Neural progenitor cell (in vitro differentiated cells): ENCODE measurements around the gene RCSD1. TPM values are rescaled to one million over a fixed set of nuclear protein-coding genes. Genes with fewer than 3 reads are reported as not detected.

Source experiments
- DNase-seq: peaks from one replicate; pipeline ENCODE4 v3.0.0-alpha.2; 2016; ENCODE audit warnings: low spot score
- H2AFZ ChIP-seq: fragments of 200-600 bp; sonication (generic); replicated peaks from 2 replicates; pipeline ENCODE4 v1.6.1; 2016; ENCODE audit warnings: antibody characterized with exemption
- H3F3A ChIP-seq: fragments of 200-600 bp; sonication (generic); 2 replicates; pipeline ENCODE4 v1.6.1; 2016; ENCODE audit warnings: antibody characterized with exemption, low read depth
- H3K27ac ChIP-seq: fragments of 200-600 bp; sonication (generic); 2 replicates; pipeline ENCODE4 v1.5.1; 2016; ENCODE audit warnings: mild to moderate bottlenecking
- H3K27me3 ChIP-seq: fragments of 200-600 bp; sonication (generic); 2 replicates; pipeline ENCODE4 v1.6.1; 2016; ENCODE audit warnings: mild to moderate bottlenecking, moderate library complexity
- H3K36me3 ChIP-seq: fragments of 200-600 bp; sonication (generic); 2 replicates; pipeline ENCODE4 v1.5.1; 2016
- H3K4me1 ChIP-seq: fragments of 200-600 bp; sonication (generic); 2 replicates; pipeline ENCODE4 v1.6.1; 2016; ENCODE audit warnings: mixed run types
- H3K4me2 ChIP-seq: fragments of 200-600 bp; sonication (generic); 2 replicates; pipeline ENCODE4 v1.6.1; 2016
- H3K4me3 ChIP-seq: fragments of 200-600 bp; sonication (generic); 2 replicates; pipeline ENCODE4 v1.5.1; 2016
- H3K79me2 ChIP-seq: fragments of 200-600 bp; sonication (generic); 2 replicates; pipeline ENCODE4 v1.6.1; 2016; ENCODE audit warnings: low read depth
- H3K9ac ChIP-seq: fragments of 200-600 bp; sonication (generic); 2 replicates; pipeline ENCODE4 v1.6.1; 2016
- H3K9me3 ChIP-seq: fragments of 200-600 bp; sonication (generic); 2 replicates; pipeline ENCODE4 v1.5.1; 2016; ENCODE audit warnings: low read depth
- H4K20me1 ChIP-seq: fragments of 200-600 bp; sonication (generic); 2 replicates; pipeline ENCODE4 v1.6.1; 2016; ENCODE audit warnings: low read depth
- H3K27ac Mint-ChIP-seq: 3 replicates; pipeline ENCODE4 v1.8.0; 2021; ENCODE audit warnings: mixed read lengths
- H3K27me3 Mint-ChIP-seq: 2 replicates; pipeline ENCODE4 v1.8.0; 2022; ENCODE audit warnings: low read depth, mild to moderate bottlenecking, inconsistent platforms, moderate library complexity, mixed read lengths; ENCODE audit not compliant: insufficient read depth
- H3K36me3 Mint-ChIP-seq: 3 replicates; pipeline ENCODE4 v1.8.0; 2021; ENCODE audit warnings: mixed read lengths
- H3K4me1 Mint-ChIP-seq: 3 replicates; pipeline ENCODE4 v1.8.0; 2021; ENCODE audit warnings: mixed read lengths
- H3K4me3 Mint-ChIP-seq: 3 replicates; pipeline ENCODE4 v1.8.0; 2021; ENCODE audit warnings: mild to moderate bottlenecking, moderate library complexity, mixed read lengths
- H3K9me3 Mint-ChIP-seq: 3 replicates; pipeline ENCODE4 v1.8.0; 2020; ENCODE audit warnings: mixed read lengths
- CTCF ChIP-seq: fragments of 200-600 bp; sonication (generic); IDR thresholded peaks from 2 replicates; pipeline ENCODE4 v1.5.1; 2017; ENCODE audit warnings: antibody characterized with exemption, mild to moderate bottlenecking
- EZH2 ChIP-seq: fragments of 200-600 bp; sonication (generic); IDR thresholded peaks from 2 replicates; pipeline ENCODE4 v1.6.1; 2017; ENCODE audit warnings: antibody characterized with exemption, mild to moderate bottlenecking, moderate library complexity
- EZH2phosphoT487 ChIP-seq: fragments of 200-600 bp; sonication (generic); IDR thresholded peaks from 2 replicates; pipeline ENCODE4 v1.6.1; 2017; ENCODE audit warnings: antibody characterized with exemption
- total RNA-seq: library from RNA; depleted of rRNA; stranded (reverse); fragments of >200 nt; gene quantifications from 2 replicates; pipeline ENCODE4 v1.2.3, GENCODE V29; 2015; ENCODE audit warnings: low replicate concordance

Gene RCSD1
- total RNA-seq, 1 donor from 2014 or later: 0.06 TPM

- TF ChIP-seq CTCF (no peak), EZH2phosphoT487 (no peak), EZH2 (no peak)
- peaks cover 11% of the 10 kb centered on the region for H3K36me3 Mint-ChIP-seq
- H3K9me3 Mint-ChIP-seq: no peaks in the 10 kb centered on the region
- peaks cover 6% of the 10 kb centered on the region for H3K27me3 Mint-ChIP-seq
- H3K27me3 ChIP-seq: no peaks in the 10 kb centered on the region
- peaks cover 44% of the 10 kb centered on the region for H3K4me1 Mint-ChIP-seq
- no peaks in the 10 kb centered on the region for H3K36me3 ChIP-seq
- H3K27ac ChIP-seq: no peak overlapping the region
- H3K79me2 ChIP-seq: peaks cover 60% of the 10 kb centered on the region
- no peak overlapping the region for H3K27ac Mint-ChIP-seq
- H3K4me2 ChIP-seq: peak overlapping the region; percentile 95
- peaks cover 20% of the 10 kb centered on the region for H3F3A ChIP-seq
- peaks cover 54% of the 10 kb centered on the region for H4K20me1 ChIP-seq
- H3K4me1 ChIP-seq: peaks cover 23% of the 10 kb centered on the region
- H2AFZ ChIP-seq: peak overlapping the region; percentile 98
- peak overlapping the region; percentile 92 for H3K4me3 ChIP-seq
- H3K9me3 ChIP-seq: no peaks in the 10 kb centered on the region
- no peak for DNase-seq
- peak overlapping the region; percentile 97 for H3K4me3 Mint-ChIP-seq
- H3K9ac ChIP-seq: peak overlapping the region; percentile 57
Observed at GRCh38 chr1:167722870-167723251, 92.8 kb downstream of the RCSD1 start.

GRCh38 chr1:167723707-167724323, 93.8 kb downstream of the RCSD1 start:
- no peak overlapping the region for H3K9ac ChIP-seq
- H3K36me3 ChIP-seq: no peaks in the 10 kb centered on the region
- H3F3A ChIP-seq: peaks cover 20% of the 10 kb centered on the region
- Mint-ChIP-seq H3K27ac (no peak overlapping the region), H3K9me3 (no peaks in the 10 kb centered on the region), H3K27me3 (peaks cover 5% of the 10 kb centered on the region), H3K4me1 (peaks cover 44% of the 10 kb centered on the region), H3K4me3 (peak overlapping the region; percentile 97), H3K36me3 (peaks cover 15% of the 10 kb centered on the region)
- no peak overlapping the region for H3K27ac ChIP-seq
- peak overlapping the region; percentile 95 for H3K4me2 ChIP-seq
- H3K9me3 ChIP-seq: no peaks in the 10 kb centered on the region
- peaks cover 58% of the 10 kb centered on the region for H4K20me1 ChIP-seq
- H3K4me1 ChIP-seq: peaks cover 23% of the 10 kb centered on the region
- no peak for DNase-seq
- no peak for TF ChIP-seq EZH2phosphoT487
- no peak for TF ChIP-seq EZH2
- no peak for TF ChIP-seq CTCF
- H3K27me3 ChIP-seq: no peaks in the 10 kb centered on the region
- peaks cover 70% of the 10 kb centered on the region for H3K79me2 ChIP-seq
- H2AFZ ChIP-seq: no peak overlapping the region
- H3K4me3 ChIP-seq: peak overlapping the region; percentile 92

GRCh38 chr1:167726008-167726407, 96.0 kb downstream of the RCSD1 start:
- H3K27me3 Mint-ChIP-seq: peaks cover 5% of the 10 kb centered on the region
- DNase-seq: no peak
- Histone ChIP-seq H3K36me3 (no peaks in the 10 kb centered on the region), H2AFZ (no peak overlapping the region), H4K20me1 (peaks cover 70% of the 10 kb centered on the region), H3K4me3 (no peak overlapping the region), H3K9me3 (no peaks in the 10 kb centered on the region), H3K4me2 (peak overlapping the region; percentile 12), H3K9ac (no peak overlapping the region), H3K79me2 (peaks cover 90% of the 10 kb centered on the region), H3F3A (peaks cover 6% of the 10 kb centered on the region), H3K4me1 (peaks cover 23% of the 10 kb centered on the region), H3K27me3 (no peaks in the 10 kb centered on the region), H3K27ac (no peak overlapping the region)
- peaks cover 41% of the 10 kb centered on the region for H3K4me1 Mint-ChIP-seq
- TF ChIP-seq EZH2 (no peak), CTCF (no peak), EZH2phosphoT487 (no peak)
- H3K27ac Mint-ChIP-seq: no peak overlapping the region
- H3K4me3 Mint-ChIP-seq: no peak overlapping the region
- no peaks in the 10 kb centered on the region for H3K9me3 Mint-ChIP-seq
- H3K36me3 Mint-ChIP-seq: peaks cover 31% of the 10 kb centered on the region
